Peyer's patch (tissue), 4 donors: ENCODE results near the gene FAM120A.
A peak's percentile ranks its signal among the peaks of the same experiment; 100 is the strongest.

Source experiments
- POLR2A ChIP-seq, 2 donors: fragments of 450-650 bp; IDR thresholded peaks; one replicate each; pipeline ENCODE4 v1.5.1; 2017; ENCODE audit warnings: antibody characterized with exemption in 2 of 2, mild to moderate bottlenecking in 2 of 2, moderate library complexity in 2 of 2
- TF ChIP-seq, protein P1 (sequence below), 6 experiments: fragments of 450-650 bp in 4 of 6; fragments of 200-600 bp in 2 of 6; sonication (generic) in 1 of 6; IDR thresholded peaks; one replicate each; pipeline ENCODE4 v1.5.1; 2017 to 2019; ENCODE audit warnings: antibody characterized with exemption in 6 of 6, mild to moderate bottlenecking in 3 of 6, moderate library complexity in 1 of 6

DNA sequence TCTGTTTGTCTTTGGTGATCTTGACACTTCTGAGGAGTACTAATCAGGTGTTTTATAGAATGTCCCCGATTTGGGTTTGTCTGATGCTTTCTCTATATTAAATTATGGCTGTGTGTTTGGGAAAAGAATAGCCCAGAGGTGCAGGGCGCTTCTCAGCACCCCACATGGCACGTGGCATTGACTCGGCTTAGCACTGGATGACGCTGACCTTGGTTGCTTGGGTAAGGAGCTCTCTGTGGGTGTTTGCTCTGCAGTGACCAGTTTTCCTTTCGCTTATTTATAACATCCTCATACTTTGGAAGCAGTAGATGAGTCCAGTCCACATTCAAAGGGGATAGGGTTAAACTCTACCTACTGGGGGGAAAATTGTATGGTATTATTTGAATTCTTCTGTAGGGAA is 14.4 kb downstream of the FAM120A start:
- TF ChIP-seq POLR2A (IDR thresholded peaks at IDR 0.05), result peak in 1 of 2 donors; percentile 15
- TF ChIP-seq, protein P1, sequence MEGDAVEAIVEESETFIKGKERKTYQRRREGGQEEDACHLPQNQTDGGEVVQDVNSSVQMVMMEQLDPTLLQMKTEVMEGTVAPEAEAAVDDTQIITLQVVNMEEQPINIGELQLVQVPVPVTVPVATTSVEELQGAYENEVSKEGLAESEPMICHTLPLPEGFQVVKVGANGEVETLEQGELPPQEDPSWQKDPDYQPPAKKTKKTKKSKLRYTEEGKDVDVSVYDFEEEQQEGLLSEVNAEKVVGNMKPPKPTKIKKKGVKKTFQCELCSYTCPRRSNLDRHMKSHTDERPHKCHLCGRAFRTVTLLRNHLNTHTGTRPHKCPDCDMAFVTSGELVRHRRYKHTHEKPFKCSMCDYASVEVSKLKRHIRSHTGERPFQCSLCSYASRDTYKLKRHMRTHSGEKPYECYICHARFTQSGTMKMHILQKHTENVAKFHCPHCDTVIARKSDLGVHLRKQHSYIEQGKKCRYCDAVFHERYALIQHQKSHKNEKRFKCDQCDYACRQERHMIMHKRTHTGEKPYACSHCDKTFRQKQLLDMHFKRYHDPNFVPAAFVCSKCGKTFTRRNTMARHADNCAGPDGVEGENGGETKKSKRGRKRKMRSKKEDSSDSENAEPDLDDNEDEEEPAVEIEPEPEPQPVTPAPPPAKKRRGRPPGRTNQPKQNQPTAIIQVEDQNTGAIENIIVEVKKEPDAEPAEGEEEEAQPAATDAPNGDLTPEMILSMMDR (IDR thresholded peaks at IDR 0.05), result no peak
